B cell (primary cell): ENCODE measurements around the gene FTO.

ENCODE experiments used
- CTCF ChIP-seq: fragments of 200-600 bp; IDR thresholded peaks from one replicate; pipeline ENCODE4 v1.8.0; 2022; ENCODE audit warnings: antibody characterized with exemption, mild to moderate bottlenecking
- EZH2 ChIP-seq: IDR thresholded peaks from 2 replicates; pipeline ENCODE4 v1.6.1; 2012; ENCODE audit warnings: borderline replicate concordance, low read depth, mild to moderate bottlenecking, moderate library complexity, low read length; ENCODE audit not compliant: insufficient read depth, poor library complexity, severe bottlenecking

DNA sequence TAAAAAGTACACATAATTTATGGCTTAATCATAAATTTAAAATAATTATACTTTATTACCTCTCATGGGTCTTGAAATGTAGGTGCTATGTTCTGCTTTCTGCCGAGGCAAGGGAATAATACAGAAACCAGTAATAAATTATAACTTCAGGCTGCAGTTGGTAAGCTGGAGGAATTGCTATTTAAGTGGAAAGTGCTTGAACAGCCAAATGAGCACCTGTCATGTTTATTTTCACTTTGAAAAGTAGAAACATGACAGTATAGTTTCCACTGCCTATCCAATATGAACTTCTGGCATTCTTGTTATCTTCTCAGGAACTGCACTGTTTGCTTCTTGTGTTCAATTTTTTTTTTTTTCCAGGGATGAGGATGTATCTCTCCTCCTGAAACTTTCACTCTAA, 146.0 kb downstream of the FTO start:
- TF ChIP-seq EZH2 (no peak), CTCF (no peak)
